Measurements from ENCODE around the gene TRPC4AP.

- TF ChIP-seq POLR2A (IDR thresholded peaks at IDR 0.05) (no peak), POLR2AphosphoS5 (IDR thresholded peaks at IDR 0.05) (no peak), CTCF (IDR thresholded peaks at IDR 0.05) (no peak)
Observed at GRCh38 chr20:35115606-35116005, 23.0 kb upstream of the TRPC4AP start.

Data from prostate gland (tissue), 2 donors.